NCI-H1092 (cell line): ENCODE data around the gene PECR.
A peak's percentile ranks its signal among the peaks of the same experiment; 100 is the strongest.

Experiments used
- DNase-seq: peaks from one replicate; lab custom pipeline; 2025; lab: John Stamatoyannopoulos, UW

Gene PECR

DNA sequence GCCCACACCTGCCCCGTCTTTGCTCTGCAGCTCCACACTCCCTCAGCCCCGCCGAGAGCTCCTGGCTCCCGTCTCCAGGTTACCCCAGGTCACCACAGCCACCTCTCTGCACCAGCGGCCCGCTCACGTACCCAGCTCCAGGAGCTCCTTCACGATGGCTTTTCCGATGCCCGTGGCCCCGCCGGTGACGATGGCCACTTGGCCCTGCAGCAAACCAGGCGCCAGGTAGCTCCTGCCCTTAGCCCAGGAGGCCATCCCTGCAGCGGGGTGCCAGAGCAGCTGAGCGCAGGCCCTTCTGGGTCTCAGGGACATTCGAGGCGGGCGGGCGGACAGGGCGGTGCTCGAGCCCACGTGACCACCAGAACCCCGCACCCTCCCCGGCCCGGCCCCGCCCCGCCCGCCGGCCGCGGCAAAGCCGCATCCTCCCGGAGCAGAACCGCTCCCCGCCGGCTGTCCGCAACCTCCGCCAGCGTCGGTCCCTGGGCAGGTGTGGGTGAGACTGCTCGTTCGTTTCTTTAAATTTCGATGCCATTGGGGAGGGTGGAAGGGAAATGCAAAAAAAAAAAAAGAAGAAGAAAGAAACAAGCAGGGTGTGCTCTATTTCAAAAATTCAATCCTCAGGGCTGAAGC, at the start of gene PECR, which contains the start of gene TMEM169:
TSS of gene PECR (minus strand) at position 323 of the 630 bp plus-strand sequence. CDS start at position 255, 68 bp downstream.
TSS of gene TMEM169 (plus strand) at position 433 of the 630 bp plus-strand sequence. CDS start 14,045 bp downstream, outside the sequence.
- DNase-seq, result peak; percentile 72

GRCh38 chr2:216130346-216130971, 48.9 kb upstream of the PECR start:
- no peak for DNase-seq

DNA sequence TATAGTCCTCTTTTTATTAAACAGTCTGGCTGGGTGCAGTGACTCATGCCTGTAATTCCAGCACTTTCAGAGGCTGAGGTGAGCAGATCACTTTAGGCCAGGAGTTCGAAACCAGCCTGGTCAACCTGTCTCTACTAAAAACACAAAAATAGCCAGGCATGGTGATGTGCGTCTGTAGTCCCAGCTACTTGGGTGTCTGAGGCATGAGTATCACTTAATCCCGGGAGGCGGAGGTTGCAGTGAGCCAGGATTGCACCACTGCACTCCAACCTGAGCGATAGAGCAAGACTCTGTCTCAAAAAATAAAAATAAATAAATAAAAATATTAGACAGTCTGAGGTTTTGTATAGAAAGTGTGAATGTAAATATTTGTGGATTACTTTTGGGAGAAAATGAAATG, 45.3 kb upstream of the PECR start:
- DNase-seq, result no peak

- DNase-seq, result no peak
Observed at GRCh38 chr2:216121255-216121654, 39.6 kb upstream of the PECR start.

GRCh38 chr2:216119986-216120385, 38.4 kb upstream of the PECR start:
- no peak for DNase-seq

- DNase-seq, result no peak
Observed at GRCh38 chr2:216119146-216119545, 37.5 kb upstream of the PECR start.

GRCh38 chr2:216118474-216118873, 36.9 kb upstream of the PECR start:
- DNase-seq, result no peak

DNA sequence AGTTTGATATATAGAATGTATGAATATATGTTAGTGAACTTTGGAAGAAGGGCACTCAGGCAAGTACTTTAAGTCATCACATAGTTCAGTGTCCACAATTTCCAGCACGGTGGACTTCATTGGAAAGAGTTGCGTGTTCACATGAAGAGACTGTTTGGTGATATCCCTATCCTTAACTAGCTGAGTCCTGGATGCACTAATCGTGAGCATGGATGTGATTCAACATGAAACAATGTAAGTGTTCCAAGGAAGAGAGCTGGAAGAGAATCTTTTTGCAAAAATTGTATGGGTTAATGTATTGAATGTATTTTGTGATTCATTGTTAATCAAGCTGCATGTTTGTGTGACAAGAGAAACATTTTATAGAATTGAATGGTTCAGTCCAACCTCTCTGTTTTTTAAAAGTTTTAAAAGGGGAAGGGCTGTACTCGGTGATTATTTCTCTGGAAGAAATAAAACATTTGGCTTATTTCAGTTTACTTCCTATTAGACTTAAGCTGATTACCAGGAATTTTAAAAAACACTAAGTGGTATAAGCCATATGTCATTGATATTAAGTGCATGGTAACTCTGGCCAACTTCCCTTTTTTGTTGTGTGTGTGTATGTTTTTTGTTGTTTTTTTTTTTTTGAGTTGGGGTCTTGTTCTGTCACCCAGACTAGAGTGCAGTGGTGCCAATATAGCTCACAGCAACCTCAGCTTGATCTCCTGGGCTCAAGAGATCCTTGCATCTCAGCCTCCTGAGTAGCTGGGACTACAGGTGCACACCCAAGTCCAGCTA, 36.1 kb upstream of the PECR start:
- no peak for DNase-seq

- DNase-seq, result no peak
Observed at GRCh38 chr2:216116418-216116817, 34.8 kb upstream of the PECR start.

- DNase-seq, result peak; percentile 98
Observed at GRCh38 chr2:216114714-216115531, 33.3 kb upstream of the PECR start.

GRCh38 chr2:216114382-216114713, 32.7 kb upstream of the PECR start:
- DNase-seq, result no peak

DNA sequence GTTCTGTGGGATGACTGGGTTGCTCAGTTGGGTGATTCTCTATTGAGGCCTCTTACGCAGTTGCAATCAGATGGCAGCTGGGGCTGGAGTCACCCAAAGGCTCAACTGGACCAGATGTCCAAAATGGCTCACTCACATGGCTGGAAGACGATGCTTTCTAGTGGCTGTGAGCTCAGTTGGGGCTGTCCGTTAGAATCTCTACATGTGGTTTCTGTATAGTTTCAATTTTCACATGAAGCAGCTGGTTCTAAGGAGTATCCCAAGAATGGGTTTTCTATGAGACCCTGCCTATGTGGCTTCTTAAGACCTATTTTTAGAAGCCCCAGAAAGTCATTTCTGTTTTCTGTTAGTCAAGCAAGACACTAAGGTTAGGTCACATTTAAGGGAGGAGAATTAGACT, 32.0 kb upstream of the PECR start:
- DNase-seq, result no peak

DNA sequence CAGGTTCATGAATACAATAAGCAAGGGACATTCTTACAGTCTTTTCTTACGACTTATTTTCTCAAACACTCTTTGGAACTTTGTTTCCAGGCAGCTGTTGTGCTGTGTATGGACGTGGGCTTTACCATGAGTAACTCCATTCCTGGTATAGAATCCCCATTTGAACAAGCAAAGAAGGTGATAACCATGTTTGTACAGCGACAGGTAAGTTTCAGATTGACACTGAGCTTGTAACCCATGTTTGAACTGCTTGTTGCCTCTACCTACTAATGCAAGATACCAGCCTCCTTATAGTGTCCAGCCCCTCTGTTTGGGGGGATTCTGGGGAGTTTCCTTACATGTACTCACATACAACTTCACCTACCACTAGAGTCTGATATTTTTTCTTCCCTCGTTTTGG, 31.3 kb upstream of the PECR start:
- DNase-seq, result no peak

GRCh38 chr2:216111122-216111521, 29.5 kb upstream of the PECR start:
- DNase-seq, result no peak

GRCh38 chr2:216110620-216111019, 29.0 kb upstream of the PECR start:
- no peak for DNase-seq

GRCh38 chr2:216109962-216110614, 28.5 kb upstream of the PECR start:
- DNase-seq, result no peak

- peak; percentile 93 for DNase-seq
Observed at GRCh38 chr2:216108967-216109921, 27.6 kb upstream of the PECR start, which contains the start of gene XRCC5. XRCC5 (plus strand) TSS chr2:216109348; CDS start chr2:216109437, 89 bp downstream.

GRCh38 chr2:216108310-216108966, 26.8 kb upstream of the PECR start:
- DNase-seq, result no peak

- DNase-seq, result no peak
Observed at GRCh38 chr2:216107760-216108159, 26.2 kb upstream of the PECR start.

- no peak for DNase-seq
Observed at GRCh38 chr2:216107320-216107719, 25.7 kb upstream of the PECR start.
